ENCODE measurements around the gene CDC42EP2. TPM values are rescaled to one million over a fixed set of nuclear protein-coding genes. Genes with fewer than 3 reads are reported as not detected.

Gene CDC42EP2
- total and polyA plus RNA-seq, 2 of the 13 experiments (the other 11 are each of a cell fraction or from before 2014, with no cell fraction given): 2.3 to 7.1 TPM

DNA sequence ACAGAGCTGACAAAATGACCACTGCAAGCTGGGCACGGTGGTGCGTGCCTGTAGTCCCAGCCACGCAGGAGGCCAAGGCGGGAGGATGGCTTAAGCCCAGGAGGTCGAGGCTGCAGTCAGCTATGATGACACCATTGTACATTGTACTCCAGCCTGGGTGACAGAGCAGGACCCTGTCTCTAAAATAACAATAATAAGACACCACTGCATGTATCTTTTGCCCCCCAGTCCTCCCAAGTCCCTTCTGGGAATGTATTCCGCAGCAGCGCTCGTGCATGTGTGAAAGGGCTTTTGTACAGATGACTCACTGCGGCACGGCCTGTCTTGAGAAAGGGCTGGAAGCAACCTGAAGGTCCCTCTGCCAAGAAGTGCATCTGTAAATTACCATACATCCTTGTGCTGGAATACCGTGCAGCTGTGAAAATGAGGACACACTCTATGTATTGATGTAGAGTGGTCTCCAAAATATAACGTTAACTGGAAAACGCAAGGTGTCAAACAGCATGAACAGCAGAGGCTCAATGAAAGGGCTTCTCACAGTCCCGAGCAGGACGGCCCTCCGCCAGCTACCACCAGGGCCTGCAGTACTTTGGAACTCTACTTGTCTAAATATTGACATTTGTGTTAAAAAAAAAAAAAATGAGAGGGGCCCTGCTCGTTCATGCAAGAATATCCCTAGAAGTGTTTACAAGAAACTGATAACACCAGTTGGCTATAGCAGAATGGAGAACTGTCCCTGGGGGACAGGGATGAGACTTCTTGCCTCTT, 9.0 kb upstream of the CDC42EP2 start (continued):
- TF ChIP-seq HNF4A (CRISPR knock-in tag; IDR thresholded peaks at IDR 0.05): peak; percentile 84
- TF ChIP-seq HOXA5 (CRISPR knock-in tag; IDR thresholded peaks at IDR 0.05): no peak
- TF ChIP-seq ZBED4 (CRISPR knock-in tag; IDR thresholded peaks at IDR 0.05; ENCODE audit: borderline replicate concordance): peak; percentile 59; the same call in 1 of the 2 replicates
- TF ChIP-seq, protein P1, sequence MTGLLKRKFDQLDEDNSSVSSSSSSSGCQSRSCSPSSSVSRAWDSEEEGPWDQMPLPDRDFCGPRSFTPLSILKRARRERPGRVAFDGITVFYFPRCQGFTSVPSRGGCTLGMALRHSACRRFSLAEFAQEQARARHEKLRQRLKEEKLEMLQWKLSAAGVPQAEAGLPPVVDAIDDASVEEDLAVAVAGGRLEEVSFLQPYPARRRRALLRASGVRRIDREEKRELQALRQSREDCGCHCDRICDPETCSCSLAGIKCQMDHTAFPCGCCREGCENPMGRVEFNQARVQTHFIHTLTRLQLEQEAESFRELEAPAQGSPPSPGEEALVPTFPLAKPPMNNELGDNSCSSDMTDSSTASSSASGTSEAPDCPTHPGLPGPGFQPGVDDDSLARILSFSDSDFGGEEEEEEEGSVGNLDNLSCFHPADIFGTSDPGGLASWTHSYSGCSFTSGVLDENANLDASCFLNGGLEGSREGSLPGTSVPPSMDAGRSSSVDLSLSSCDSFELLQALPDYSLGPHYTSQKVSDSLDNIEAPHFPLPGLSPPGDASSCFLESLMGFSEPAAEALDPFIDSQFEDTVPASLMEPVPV (CRISPR knock-in tag; IDR thresholded peaks at IDR 0.05): 0 out of 2 replicates have a peak, but pooled peaks have one; percentile 56
- peak; percentile 40; the same call in 1 of the 2 replicates for TF ChIP-seq DRAP1 (CRISPR knock-in tag; IDR thresholded peaks at IDR 0.05)
- TF ChIP-seq ZNF670 (CRISPR knock-in tag; IDR thresholded peaks at IDR 0.05; ENCODE audit: borderline replicate concordance): peak; percentile 70; the same call in 1 of the 2 replicates
- peak; percentile 70 for TF ChIP-seq PPARG (CRISPR knock-in tag; conservative IDR thresholded peaks at IDR 0.05)
- TF ChIP-seq MIXL1 (CRISPR knock-in tag; IDR thresholded peaks at IDR 0.05): peak; percentile 68; the same call in 1 of the 2 replicates
- 0 out of 4 replicates have a peak, but pooled peaks of 1 of the 2 experiments have one; percentile 22 for TF ChIP-seq ATF4 (CRISPR knock-in tag; IDR thresholded peaks at IDR 0.05)
- 0 out of 2 replicates have a peak, but pooled peaks have one; percentile 8 for TF ChIP-seq BHLHE40 (IDR thresholded peaks at IDR 0.05; ENCODE audit: low read length)
- peak; percentile 93 for TF ChIP-seq FOSL2 (CRISPR knock-in tag; IDR thresholded peaks at IDR 0.05)
- TF ChIP-seq JUNB (CRISPR knock-in tag; IDR thresholded peaks at IDR 0.05; ENCODE audit: borderline replicate concordance): 0 out of 2 replicates have a peak, but pooled peaks have one; percentile 54
- peak; percentile 71; the same call in 1 of the 2 replicates for TF ChIP-seq KLF12 (CRISPR knock-in tag; IDR thresholded peaks at IDR 0.05; ENCODE audit: borderline replicate concordance)
- 0 out of 2 replicates have a peak, but pooled peaks have one; percentile 67 for TF ChIP-seq RCOR2 (CRISPR knock-in tag; IDR thresholded peaks at IDR 0.05)
- peak; percentile 81 for TF ChIP-seq ARID5B (CRISPR knock-in tag; IDR thresholded peaks at IDR 0.05)
- peak; percentile 78; the same call in 1 of the 2 replicates for TF ChIP-seq FOXK1 (CRISPR knock-in tag; IDR thresholded peaks at IDR 0.05; ENCODE audit: borderline replicate concordance, low read depth)
